ENCODE results near the gene USP53. TPM values are rescaled to one million over a fixed set of nuclear protein-coding genes. Genes with fewer than 3 reads are reported as not detected.
"Not testable (repeated sequence)": the region's sequence is repeated elsewhere in the genome, so short reads cannot be mapped to it uniquely, and the experiment has no call there.

Gene USP53
- total and polyA plus RNA-seq, 2 experiments from 2014 or later, result 17.1 to 27.7 TPM

- TF ChIP-seq ZNF462 (CRISPR knock-in tag; IDR thresholded peaks at IDR 0.05), result no peak
These were observed 124.5 kb downstream of the USP53 start (continued) for GRCh38 chr4:119337010-119337409.

DNA sequence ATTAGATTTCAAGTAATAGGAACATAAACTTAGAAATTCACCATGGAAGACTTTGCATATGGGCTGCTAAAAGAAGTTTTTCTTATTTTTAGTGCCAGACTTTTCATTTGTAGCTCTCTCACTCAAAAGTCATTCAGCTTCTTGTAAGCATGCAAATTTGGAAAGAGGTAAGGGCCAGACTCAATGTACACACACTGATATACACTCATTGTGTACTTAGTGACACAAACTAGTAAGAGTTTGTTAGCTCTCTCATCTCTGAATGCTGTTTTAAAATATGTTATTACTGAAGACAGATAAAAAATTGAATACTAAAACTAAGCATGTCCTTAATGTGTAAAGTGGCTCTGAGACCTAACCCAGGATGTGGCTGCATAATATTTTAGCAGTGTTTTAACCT, 127.4 kb downstream of the USP53 start:
- H3K4me1 Mint-ChIP-seq; H3K4me1 ChIP-seq (ENCODE audit: insufficient read depth); H3K4me2 ChIP-seq; DNase-seq (ENCODE audit: low spot score); H2AFZ ChIP-seq; ATAC-seq; H3K36me3 Mint-ChIP-seq (ENCODE audit: low read depth); H3K27ac ChIP-seq (ENCODE audit: low read depth); H3K27me3 ChIP-seq (ENCODE audit: insufficient read depth); H3F3A ChIP-seq (replicated peaks; ENCODE audit: low read depth); H3K4me3 ChIP-seq; H3K9me3 Mint-ChIP-seq; H3K27ac Mint-ChIP-seq; H3K9me2 ChIP-seq (ENCODE audit: insufficient read depth); H4K20me1 ChIP-seq (replicated peaks; ENCODE audit: insufficient read depth); H3K79me2 ChIP-seq (replicated peaks; ENCODE audit: insufficient read depth); H3K27me3 Mint-ChIP-seq (ENCODE audit: insufficient read depth, low read depth, poor library complexity); H3K4me3 Mint-ChIP-seq; H3K36me3 ChIP-seq (ENCODE audit: insufficient read depth): not testable (repeated sequence)

- not testable (repeated sequence) for ATAC-seq; H3K36me3 Mint-ChIP-seq (ENCODE audit: low read depth); H3K4me2 ChIP-seq; H3K27ac Mint-ChIP-seq; H3K9me3 Mint-ChIP-seq; H3K27me3 ChIP-seq (ENCODE audit: insufficient read depth); H3K4me3 ChIP-seq; H4K20me1 ChIP-seq (replicated peaks; ENCODE audit: insufficient read depth); H3K4me1 ChIP-seq (ENCODE audit: insufficient read depth); H3K4me1 Mint-ChIP-seq; H3F3A ChIP-seq (replicated peaks; ENCODE audit: low read depth); H2AFZ ChIP-seq; DNase-seq (ENCODE audit: low spot score); H3K27me3 Mint-ChIP-seq (ENCODE audit: insufficient read depth, low read depth, poor library complexity); H3K27ac ChIP-seq (ENCODE audit: low read depth); H3K79me2 ChIP-seq (replicated peaks; ENCODE audit: insufficient read depth); H3K36me3 ChIP-seq (ENCODE audit: insufficient read depth); H3K9me2 ChIP-seq (ENCODE audit: insufficient read depth); H3K4me3 Mint-ChIP-seq
These were observed 130.8 kb downstream of the USP53 start for GRCh38 chr4:119343293-119343692.

Other genes starting within 250 kb of the USP53 start
- not detected in 2 replicates for gene MYOZ2, start 76.9 kb upstream of the USP53 start, total RNA-seq (2014; rRNA removed; shearing (Covaris generic))
- 0.10 TPM in 1 of 2 replicates, not detected in the other for gene MYOZ2, start 76.9 kb upstream of the USP53 start, polyA plus RNA-seq (2016; fragmentation: Nextera tagmentation; extraction: Ambion mirVana)
- not detected in 2 replicates for gene FABP2, start 109.4 kb downstream of the USP53 start, total RNA-seq (2014; rRNA removed; shearing (Covaris generic))
- not detected in 2 replicates for gene FABP2, start 109.4 kb downstream of the USP53 start, polyA plus RNA-seq (2016; fragmentation: Nextera tagmentation; extraction: Ambion mirVana)

Data from GM23338 (cell line).